ENCODE data around the gene CNNM2. TPM values are rescaled to one million over a fixed set of nuclear protein-coding genes. Genes with fewer than 3 reads are reported as not detected.
"Not testable (repeated sequence)": the region's sequence is repeated elsewhere in the genome, so short reads cannot be mapped to it uniquely, and the experiment has no call there.

Gene CNNM2
- total RNA-seq, 1 donor from 2014 or later = 6.3 TPM

DNA sequence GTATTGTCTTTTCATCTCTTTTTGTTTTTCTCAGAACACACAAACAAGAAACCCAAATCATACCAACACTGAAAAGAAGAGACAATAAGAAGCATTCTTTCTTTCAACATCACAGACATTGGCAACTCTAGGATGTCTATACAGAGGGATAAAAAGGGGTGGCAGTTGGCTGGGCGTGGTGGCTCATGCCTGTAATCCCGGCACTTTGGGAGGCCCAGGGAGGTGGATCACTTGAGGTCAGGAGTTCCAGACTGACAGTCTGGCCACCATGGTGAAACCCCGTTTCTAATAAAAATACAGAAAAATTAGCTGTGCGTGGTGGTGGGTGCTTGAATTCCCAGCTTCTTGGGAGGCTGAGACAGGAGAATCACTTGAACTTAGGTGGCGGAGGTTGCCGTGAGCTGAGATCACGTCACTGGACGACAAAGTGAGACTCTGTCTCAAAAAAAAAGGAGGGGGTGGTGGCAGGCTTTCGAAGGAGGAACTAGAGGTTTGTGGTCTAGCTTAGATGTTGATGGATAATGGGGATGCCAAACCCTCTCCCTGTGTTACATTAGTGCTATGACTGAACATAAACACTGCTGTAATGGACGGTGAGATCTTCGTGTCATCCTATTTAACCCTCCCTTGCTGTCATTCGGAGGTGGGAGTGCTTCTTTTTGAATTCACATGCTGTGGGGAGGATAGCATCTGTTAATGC lies 9.4 kb downstream of the CNNM2 start:
- no peak for DNase-seq

DNA sequence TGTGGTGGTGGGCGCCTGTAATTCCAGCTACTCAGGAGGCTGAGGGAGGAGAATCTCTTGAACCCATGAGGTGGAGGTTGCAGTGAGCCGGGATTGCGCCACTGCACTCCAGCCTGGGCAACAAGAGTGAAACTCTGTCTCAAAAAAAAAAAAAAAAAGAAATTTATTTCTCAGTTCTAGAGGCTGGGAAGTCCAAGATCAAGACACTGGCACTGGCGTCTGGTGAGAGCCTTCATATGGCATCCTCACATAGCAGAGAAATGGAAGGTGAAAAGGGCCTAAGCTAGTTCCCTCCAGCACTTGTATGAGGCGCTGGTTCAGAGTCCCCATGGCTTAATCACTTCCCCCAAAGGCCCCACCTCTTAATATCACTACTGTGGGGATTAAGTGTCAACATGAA lies 10.3 kb downstream of the CNNM2 start:
- not testable (repeated sequence) for DNase-seq

DNA sequence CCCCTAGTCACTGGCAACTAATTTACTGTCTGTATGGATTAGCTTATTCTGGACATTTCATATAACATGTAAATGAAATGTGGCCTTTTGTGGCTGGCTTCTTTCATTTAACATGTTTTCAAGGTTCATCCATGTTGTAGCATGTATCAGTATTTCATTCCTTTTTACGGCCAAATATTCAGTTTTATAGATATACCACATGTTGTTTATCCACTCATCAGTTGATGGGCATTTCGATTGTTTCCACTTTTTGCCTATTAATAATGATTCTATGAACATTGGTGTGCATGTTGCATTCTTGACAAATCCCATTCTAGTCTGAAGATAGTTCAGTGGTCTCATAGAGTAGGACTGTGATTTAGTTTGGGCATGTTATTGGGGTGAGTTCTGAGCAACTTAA lies 12.6 kb downstream of the CNNM2 start:
- DNase-seq = no peak

DNA sequence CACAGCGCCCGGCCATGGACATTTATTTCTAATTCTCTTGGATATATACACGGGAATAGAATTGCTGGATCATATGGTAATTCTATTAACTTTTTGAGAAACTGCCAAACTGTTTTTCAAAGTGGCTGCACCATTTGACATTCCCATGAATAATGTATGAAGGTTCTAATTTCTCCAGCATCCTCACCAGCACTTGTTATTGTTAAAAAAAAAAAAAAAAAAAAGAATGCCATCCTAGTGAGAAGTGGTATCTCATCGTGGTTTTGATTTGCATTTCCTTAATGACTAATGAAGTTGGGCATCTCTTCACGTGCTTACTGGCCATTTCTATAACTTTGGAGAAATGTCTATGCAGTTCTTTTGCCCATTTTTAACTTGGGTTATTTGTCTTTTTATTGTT lies 13.5 kb downstream of the CNNM2 start:
- DNase-seq = no peak

DNA sequence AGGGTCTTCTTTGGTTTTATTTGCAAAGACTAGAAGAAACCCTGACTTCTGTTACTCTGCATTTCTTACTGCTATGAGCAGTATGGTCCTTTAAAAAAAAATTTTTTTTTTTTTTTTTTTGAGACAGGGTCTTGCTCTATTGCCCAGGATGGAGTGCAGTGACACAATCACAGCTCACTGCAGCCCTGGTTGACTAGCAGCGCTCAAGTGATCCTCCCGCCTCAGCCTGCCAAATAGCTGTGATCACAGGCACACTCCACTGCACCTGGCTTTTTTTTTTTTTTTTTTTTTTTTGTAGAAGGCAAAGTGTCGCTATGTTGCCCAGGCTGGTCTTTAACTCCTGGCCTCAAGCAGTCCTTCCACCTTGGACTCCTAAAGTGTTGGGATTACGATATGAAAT lies 17.4 kb downstream of the CNNM2 start:
- no peak for DNase-seq

DNA sequence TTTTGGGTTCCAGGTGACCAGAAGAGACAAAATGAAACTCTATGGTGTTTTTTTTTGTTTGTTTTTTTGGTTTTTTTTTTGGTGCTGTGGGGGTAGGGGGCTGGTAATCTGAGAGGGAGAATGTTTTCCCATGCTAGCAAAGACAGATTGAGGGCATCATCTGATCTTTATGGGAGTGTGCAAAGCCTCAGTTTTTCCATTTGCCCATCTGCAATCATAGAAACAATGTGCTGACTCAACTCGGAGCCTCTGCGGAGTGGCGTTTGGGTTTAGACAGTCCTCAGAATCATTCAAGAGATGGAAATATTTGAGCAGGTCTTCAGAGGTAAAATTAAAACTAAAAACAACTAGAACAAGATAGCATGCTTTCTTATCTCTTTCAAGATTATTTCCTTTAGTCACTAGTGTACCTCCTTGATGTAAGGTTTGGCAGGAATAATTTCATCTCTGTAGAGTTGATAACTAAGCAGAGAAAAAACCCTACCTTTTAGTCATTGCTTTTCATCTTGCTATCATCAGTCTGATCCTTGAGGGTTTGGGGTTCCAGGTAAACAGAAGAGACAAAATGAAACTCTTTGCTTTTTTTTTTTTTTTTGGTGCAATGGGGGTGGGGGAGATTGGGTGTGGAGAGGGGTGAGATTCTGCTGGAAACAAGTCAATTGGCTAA lies 18.0 kb downstream of the CNNM2 start:
- no peak for DNase-seq

DNA sequence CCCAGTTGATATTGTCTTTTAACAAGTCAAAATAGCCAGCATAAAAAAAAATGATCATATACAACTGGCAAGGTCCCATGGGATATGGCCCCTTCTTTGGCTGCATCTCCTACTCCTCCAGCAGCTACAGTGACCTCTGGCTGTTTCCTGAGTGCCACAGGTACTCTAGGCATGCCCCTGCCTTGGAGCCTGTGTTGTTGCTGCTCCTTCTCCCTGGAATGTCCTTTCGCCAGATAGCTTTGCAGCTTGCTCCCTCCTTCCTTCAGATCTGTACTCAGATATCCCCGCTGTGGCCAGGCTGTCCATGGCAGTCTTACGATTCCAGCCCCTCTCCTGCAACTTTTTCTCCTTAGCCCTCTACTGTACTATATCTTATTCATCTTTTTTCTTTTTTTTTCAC lies 23.3 kb downstream of the CNNM2 start:
- no peak for DNase-seq

DNA sequence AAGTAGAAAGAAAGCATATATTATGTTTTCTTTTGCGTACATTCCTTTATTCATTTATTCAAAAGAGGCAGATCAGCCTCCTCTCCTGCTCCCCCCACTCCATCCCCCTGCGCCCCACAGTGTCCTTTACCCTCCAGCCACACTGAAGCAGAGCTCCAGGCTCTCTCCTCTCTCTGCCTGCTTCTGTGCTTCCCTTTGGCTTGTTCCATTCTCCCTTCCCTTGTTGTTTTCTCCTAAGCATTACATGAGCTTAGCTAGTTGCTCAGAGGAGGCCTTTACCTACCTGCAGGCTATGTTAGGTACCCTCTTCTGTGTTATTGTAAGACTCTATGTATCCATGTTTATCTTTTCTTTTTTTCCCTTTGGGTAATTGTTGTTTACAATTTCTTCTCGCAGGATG lies 27.4 kb downstream of the CNNM2 start:
- no peak for DNase-seq

DNA sequence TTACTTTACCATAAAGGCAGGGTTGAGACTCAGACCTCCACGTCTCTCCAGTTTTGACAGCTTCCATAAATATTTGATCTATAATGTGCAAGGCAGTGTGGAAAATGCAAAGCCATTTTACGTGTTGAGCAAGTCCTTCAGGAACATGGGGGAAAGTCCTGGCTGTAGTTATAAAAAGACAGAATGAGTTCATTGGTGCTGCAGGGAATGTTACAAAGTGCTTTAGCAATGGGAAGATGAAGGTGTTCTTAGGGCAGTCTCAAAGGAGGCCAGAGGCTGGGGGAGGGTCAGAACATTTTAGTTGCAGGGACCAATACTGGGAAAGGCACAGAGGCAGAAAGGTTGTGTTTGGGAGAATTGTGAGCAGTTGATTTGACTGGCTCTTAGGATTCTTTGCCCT lies 27.9 kb downstream of the CNNM2 start:
- no peak for DNase-seq

DNA sequence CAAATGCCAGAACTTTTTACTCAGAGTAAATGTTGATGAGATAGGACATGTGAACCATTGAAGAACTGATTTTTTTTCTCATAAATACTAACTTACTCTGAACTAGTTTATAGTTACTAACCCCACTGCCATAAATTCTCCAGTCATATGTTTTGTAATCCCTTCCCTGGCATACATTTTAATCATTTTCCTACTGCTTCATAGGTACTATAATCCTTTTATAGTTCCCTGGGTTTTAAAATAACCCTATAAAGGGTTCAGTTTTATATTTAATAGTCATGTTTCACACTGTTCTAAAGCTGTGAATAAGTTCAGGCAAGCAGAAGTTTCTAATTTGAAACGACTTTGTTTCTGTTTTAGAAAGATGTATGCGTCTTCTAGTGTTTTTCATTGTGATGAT lies 28.9 kb downstream of the CNNM2 start:
- no peak for DNase-seq

DNA sequence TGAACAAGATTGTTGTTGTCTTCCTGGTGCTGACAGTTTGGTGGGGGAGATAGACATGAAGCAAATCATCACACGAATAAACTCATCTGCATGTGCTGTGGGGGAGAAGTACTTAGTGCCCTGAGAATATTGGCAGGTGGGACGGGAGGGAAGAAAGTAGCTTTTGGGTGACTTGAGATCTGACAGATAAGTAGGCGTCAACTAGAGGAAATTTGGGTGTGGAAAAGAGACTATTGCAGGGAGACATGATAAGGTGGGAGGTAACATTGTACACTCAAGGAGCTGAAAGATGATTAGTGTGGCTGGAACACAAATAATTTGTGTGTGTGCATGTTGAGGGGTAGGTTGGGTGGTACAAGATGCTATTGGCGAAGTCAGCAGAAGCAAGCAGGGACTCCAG lies 30.1 kb downstream of the CNNM2 start:
- no peak for DNase-seq

DNA sequence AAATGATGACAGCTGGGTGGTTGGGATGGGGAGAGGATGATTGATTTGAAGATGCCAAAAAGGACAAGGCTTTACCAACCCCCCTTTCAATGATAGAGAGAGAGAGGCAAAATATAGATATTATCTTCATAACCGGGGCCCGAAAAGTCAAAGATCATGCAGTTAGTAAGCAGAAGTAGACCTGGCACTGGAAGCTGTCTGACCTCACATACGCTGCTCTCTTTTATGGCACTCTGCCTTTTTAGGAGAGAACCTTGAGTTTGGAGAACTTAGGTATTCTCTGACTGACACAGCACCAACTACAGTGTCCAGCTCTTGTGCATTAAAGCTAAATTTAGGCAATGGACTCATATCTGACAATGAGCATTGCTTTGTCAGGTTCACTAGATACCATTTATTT lies 30.7 kb downstream of the CNNM2 start:
- DNase-seq = no peak

DNA sequence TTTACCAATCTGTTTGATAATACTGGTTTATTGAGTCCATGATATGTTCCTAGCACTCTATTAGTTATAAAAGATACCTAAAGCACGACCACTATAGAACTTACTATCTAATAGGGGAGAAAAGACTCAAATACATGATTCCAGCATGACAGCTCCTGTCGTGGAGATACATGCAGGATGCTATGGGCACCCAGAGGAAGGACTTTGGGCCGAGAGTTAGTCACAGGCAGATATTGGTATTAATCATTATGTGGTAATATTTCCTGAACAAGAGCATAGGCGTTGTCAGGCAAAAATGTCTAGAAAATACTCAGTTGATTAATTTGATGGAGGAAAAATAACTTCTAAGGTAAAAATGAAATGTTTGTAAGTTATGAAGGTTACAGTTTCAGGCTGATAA lies 31.8 kb downstream of the CNNM2 start:
- DNase-seq = no peak

DNA sequence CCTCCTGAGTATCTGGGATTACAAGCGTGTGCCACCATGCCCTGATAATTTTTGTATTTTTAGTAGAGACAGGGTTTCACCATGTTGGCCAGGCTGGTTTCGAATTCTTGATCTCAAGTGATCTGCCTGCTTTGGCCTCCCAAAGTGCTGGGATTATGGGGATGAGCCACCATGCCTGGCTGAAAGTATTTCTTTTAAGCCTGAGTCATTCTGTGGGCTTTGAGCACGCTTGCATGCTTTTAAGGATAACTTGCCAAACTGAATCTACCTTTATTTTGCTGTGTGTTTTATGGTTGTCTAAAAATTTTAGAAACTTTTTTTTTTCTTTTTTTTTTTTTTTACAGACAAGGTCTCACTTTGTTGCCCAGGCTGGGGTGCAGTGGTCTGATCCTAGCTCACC lies 33.2 kb downstream of the CNNM2 start:
- no peak for DNase-seq

DNA sequence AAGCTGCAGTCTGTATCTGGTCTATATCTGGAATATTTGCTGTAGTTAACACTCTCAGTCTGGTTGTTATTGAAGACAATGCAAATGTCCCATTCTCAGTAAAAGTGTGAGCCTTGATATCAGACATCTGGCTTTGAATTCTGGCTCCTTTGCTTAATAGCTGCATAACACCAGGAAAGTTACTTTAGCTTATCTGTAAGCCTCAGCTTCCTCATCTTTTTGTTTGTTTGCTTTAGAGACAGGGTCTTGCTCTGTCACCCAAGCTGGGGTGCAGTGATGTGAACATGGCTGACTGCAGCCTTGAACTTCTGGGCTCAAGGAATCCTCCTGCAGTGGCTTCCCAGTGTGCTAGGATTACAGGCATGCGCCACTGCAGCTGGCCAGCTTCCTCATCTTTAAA lies 41.3 kb downstream of the CNNM2 start:
- DNase-seq = no peak

DNA sequence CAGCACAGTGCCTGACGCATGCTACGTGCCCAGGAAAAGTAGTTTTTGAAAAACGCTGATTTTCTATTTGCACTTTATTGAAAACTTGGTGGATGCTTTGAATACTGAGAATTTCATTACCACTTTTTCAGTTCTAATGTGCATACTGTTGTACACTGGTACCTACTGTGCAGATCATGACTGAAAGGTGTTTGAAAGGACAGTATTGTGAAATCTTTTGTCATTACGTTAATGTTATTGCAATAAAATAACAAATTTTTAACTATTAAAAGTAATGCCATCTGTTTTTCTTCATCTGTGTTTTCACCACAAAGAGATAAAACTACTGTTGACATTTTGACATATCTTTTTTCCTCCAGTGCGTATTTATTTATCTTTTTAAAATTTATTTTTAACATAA lies 42.1 kb downstream of the CNNM2 start:
- no peak for DNase-seq

DNA sequence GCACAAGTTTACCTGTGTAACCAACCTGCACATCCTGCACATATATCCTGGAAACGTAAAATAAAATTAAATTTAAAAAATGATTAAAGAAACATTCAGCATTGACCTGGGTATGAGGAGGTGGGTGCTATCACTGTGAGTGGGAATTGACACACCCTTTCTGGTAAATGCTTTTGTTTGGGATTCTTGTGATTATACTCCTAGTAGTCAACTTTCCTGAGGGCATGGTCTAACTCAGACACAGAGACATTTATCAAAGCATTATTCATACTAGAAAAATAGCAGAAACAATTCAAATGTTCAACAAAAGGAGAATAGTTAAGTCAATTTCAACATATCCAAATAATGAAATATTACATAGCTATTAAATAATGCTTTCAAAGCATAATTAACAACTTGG lies 44.2 kb downstream of the CNNM2 start:
- no peak for DNase-seq

DNA sequence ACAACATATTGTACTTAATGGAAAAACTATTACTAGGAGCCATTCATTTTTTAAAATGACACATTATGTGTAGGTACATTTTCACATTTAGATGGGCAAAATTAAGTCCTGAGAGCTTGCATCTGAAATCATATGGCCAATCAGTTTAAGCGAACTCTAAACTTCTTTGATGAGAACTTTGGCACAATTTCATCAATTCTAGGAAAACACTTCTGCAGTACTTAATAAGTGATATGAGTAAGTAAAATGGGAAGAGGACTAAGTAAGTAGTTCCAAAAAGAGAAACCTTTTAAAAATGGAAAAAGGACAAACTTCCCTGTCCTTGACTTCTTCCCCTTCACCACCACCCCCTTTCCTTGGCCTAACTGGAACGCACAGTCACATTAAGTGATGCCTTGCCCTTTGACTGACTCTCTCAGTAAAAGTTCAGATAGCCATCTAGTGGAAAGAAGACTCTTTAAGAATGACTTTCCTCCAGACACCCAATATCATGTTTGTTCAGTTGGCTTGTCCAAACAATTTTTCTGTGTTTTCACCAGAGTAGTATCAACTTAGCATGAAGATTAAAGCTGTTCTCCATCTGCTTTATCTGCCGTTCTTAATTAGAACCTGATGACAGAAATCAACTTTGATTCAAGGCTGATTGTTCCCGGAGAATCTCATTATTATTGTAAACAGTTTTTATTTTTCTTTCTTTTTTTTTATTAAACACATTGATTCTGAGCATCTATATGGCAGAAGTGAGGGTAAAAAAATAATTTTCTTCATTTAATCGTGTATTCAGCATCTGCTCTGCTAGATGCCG lies 45.1 kb downstream of the CNNM2 start:
- no peak for DNase-seq

DNA sequence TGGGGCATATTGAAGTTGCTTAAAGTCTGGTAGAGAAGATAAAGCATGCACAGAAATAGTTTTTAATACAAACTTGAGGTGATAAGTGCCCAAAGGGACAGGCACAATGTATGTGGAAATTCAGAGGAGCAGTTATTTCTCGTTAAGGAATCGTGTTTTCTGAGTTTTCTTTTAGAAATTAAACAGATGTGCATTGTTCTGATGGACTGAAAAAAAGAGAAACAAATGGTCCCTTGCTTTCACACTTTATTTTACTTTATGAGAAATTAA lies 45.6 kb downstream of the CNNM2 start:
- no peak for DNase-seq

DNA sequence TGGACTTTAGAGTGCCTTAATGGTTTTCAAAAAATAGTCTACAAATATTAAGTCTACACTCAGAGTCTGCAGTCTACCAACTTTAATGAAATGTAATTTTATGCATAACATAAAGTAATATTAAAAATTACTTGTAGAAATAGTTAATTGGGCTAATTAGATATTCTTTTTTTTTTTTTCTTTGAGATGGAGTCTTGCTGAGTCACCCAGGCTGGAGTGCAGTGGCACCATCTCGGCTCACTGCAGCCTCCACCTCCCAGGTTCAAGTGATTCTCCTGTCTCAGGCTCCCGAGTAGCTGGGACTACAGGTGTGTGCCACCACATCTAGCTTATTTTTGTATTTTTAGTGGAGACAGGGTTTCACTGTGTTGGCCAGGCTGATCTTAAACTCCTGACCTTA lies 46.0 kb downstream of the CNNM2 start:
- DNase-seq = not testable (repeated sequence)

DNA sequence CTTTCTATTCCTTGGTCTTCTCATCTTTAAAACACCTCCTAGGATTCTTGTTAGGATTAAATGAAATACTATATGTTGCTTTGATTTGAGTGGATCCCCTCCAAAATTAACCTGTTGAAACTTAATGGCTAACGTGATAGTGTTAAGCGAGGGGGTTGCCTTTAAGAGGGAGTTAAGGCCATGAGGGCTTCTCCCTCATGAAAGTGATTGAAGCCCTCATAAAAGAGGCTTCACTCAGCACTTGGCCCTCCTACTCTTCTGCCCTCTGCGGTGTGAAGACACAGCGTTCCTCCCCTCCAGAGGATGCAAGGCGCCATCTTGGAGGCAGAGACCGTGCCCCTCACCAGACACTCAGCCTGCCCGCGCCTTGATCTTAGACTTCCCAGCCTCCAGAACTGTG lies 46.6 kb downstream of the CNNM2 start:
- no peak for DNase-seq

DNA sequence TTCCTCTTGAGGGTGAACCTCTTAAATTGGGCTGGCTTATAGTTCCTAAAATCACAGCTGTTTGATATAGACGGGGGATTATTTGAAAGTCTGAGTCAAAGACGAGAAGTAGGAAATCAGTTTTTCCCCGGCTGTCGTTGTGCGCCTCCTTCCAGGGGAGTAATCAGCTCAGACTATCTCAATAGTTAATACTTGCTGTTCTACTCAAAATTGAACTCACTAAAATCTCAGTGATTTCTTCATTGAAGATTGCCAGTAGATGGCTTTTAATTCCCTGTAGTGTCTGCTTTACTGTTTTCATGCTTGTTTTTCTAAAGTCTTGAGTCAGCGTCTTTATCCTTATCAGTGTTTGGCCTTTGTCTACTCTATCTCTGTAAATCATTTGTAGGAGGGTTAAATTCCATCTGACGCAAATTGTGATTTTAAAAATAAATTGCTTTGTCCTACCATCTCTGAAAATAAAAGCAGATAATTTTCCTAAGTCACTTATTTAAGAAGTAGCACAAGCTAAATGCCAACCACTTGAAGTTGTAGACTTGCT lies 47.3 kb downstream of the CNNM2 start:
- DNase-seq = no peak

DNA sequence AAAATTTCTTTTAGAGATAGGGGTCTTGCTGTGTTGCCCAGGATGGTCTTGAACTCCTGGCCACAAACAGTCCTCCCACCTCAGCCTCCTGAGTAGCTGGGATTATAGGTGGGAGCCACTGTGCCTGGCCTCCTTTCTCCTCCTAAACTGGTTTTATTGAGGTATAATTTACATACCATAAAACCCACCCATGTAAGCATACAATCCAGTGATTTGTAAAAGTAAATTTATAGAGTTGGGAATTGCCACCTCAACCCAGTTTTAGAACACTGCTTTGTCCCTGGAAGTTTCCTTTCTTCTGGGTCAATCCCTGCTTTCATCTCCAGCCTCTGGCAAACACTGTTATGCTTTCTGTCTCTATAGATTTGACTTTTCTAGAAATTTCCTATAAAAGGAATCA lies 49.0 kb downstream of the CNNM2 start:
- DNase-seq = no peak
